ENCODE measurements around the gene CDH19.
A peak's percentile ranks its signal among the peaks of the same experiment; 100 is the strongest.
"Not testable (repeated sequence)": the region's sequence is repeated elsewhere in the genome, so short reads cannot be mapped to it uniquely, and the experiment has no call there.

Gene CDH19

GRCh38 chr18:66560094-66560493 is 43.8 kb downstream of the CDH19 start:
- peak; percentile 2 for DNase-seq

GRCh38 chr18:66558773-66559172 is 45.1 kb downstream of the CDH19 start:
- no peak for DNase-seq

- DNase-seq = no peak
These were observed 46.8 kb downstream of the CDH19 start for GRCh38 chr18:66557091-66557490.

GRCh38 chr18:66555585-66555984 is 48.3 kb downstream of the CDH19 start:
- no peak for DNase-seq

GRCh38 chr18:66553824-66554223 is 50.1 kb downstream of the CDH19 start:
- DNase-seq = no peak

GRCh38 chr18:66550366-66550765 is 53.5 kb downstream of the CDH19 start:
- no peak for DNase-seq

- no peak for DNase-seq
These were observed 55.1 kb downstream of the CDH19 start for GRCh38 chr18:66548747-66549146.

GRCh38 chr18:66534110-66534509 is 69.8 kb downstream of the CDH19 start:
- DNase-seq = no peak

- DNase-seq = no peak
These were observed 70.2 kb downstream of the CDH19 start for GRCh38 chr18:66533693-66534092.

- no peak for DNase-seq
These were observed 80.5 kb downstream of the CDH19 start for GRCh38 chr18:66523219-66523991.

GRCh38 chr18:66513996-66514395 is 89.9 kb downstream of the CDH19 start:
- no peak for DNase-seq

GRCh38 chr18:66511792-66512191 is 92.1 kb downstream of the CDH19 start:
- DNase-seq = no peak

GRCh38 chr18:66511289-66511688 is 92.6 kb downstream of the CDH19 start:
- no peak for DNase-seq

- DNase-seq = no peak
These were observed 93.4 kb downstream of the CDH19 start for GRCh38 chr18:66510357-66511045.

GRCh38 chr18:66508937-66509336 is 95.0 kb downstream of the CDH19 start:
- no peak for DNase-seq

GRCh38 chr18:66506178-66506577 is 97.7 kb downstream of the CDH19 start:
- DNase-seq = no peak

- no peak for DNase-seq
These were observed 106.5 kb downstream of the CDH19 start for GRCh38 chr18:66497351-66497750.

- DNase-seq = peak; percentile 21
These were observed 108.0 kb downstream of the CDH19 start for GRCh38 chr18:66495844-66496243.

- DNase-seq = no peak
These were observed 130.0 kb downstream of the CDH19 start for GRCh38 chr18:66473882-66474281.

GRCh38 chr18:66466184-66466583 is 137.7 kb downstream of the CDH19 start:
- DNase-seq = not testable (repeated sequence)

- no peak for DNase-seq
These were observed 142.5 kb downstream of the CDH19 start for GRCh38 chr18:66461344-66461743.

GRCh38 chr18:66457245-66457644 is 146.6 kb downstream of the CDH19 start:
- DNase-seq = no peak

Measured in activated CD4-positive, alpha-beta T cell treated with anti-CD3 and anti-CD28 coated beads, Interleukin-2, amount 50 U/mL, for 16 hours (primary cell).